Measurements from ENCODE around the gene GRIK2.

GRIK2 gene

GRCh38 chr6:101912311-101912710 is 518.8 kb downstream of the GRIK2 start:
- TF ChIP-seq CTCF (IDR thresholded peaks at IDR 0.05; ENCODE audit: low read depth, low read length, missing control alignments): no peak
- DNase-seq (ENCODE audit: low read depth): no peak
- H3K4me3 ChIP-seq (ENCODE audit: low read depth, low read length): no peak overlapping the region

GRCh38 chr6:101918471-101918870 is 525.0 kb downstream of the GRIK2 start:
- TF ChIP-seq CTCF (IDR thresholded peaks at IDR 0.05; ENCODE audit: low read depth, low read length, missing control alignments): no peak
- no peak for DNase-seq (ENCODE audit: low read depth)
- no peak overlapping the region for H3K4me3 ChIP-seq (ENCODE audit: low read depth, low read length)

GRCh38 chr6:101921829-101922450 is 528.4 kb downstream of the GRIK2 start:
- no peak overlapping the region for H3K4me3 ChIP-seq (ENCODE audit: low read depth, low read length)

GRCh38 chr6:101926149-101926925 is 532.8 kb downstream of the GRIK2 start:
- no peak for DNase-seq (ENCODE audit: low read depth)
- no peak overlapping the region for H3K4me3 ChIP-seq (ENCODE audit: low read depth, low read length)
- TF ChIP-seq CTCF (IDR thresholded peaks at IDR 0.05; ENCODE audit: low read depth, low read length, missing control alignments): no peak

More at GRCh38 chr6:101921829-101922450, 528.4 kb downstream of the GRIK2 start:
- TF ChIP-seq CTCF (IDR thresholded peaks at IDR 0.05; ENCODE audit: low read depth, low read length, missing control alignments): no peak
- no peak for DNase-seq (ENCODE audit: low read depth)

GRCh38 chr6:101931766-101932165 is 538.3 kb downstream of the GRIK2 start:
- H3K4me3 ChIP-seq (ENCODE audit: low read depth, low read length): no peak overlapping the region
- DNase-seq (ENCODE audit: low read depth): no peak
- TF ChIP-seq CTCF (IDR thresholded peaks at IDR 0.05; ENCODE audit: low read depth, low read length, missing control alignments): no peak

- no peak overlapping the region for H3K4me3 ChIP-seq (ENCODE audit: low read depth, low read length)
- TF ChIP-seq CTCF (IDR thresholded peaks at IDR 0.05; ENCODE audit: low read depth, low read length, missing control alignments): no peak
- DNase-seq (ENCODE audit: low read depth): no peak
These were observed 539.2 kb downstream of the GRIK2 start for GRCh38 chr6:101932704-101933103.

Measured in GM12864 (cell line).